Natural killer cell (primary cell): Measurements from ENCODE around the gene MT1F. TPM values are rescaled to one million over a fixed set of nuclear protein-coding genes. Genes with fewer than 3 reads are reported as not detected.

Source experiments
- ATAC-seq, 3 donors: fragments of 150-1000 bp in 2 of 3; fragments of 200-7000 bp in 1 of 3; cut with Tn5 transposase; 1 replicate in 1 of 3; 2 replicates in 2 of 3; pipeline ENCODE4 v1.10.0; 2021; ENCODE audit warnings: mild to moderate bottlenecking in 2 of 3, moderate library complexity in 2 of 3
- DNase-seq, 2 donors: peaks; one replicate each; pipeline versions ENCODE4 v3.0.0 to v3.0.0-alpha.2; 2013 to 2021; ENCODE audit warnings: mixed read lengths in 1 of 2
- H3K27ac ChIP-seq: one replicate; pipeline ENCODE4 v1.5.1; 2013; ENCODE audit warnings: mild to moderate bottlenecking, low read length
- H3K27me3 ChIP-seq: one replicate; pipeline ENCODE4 v1.6.1; 2013; ENCODE audit warnings: low read length; ENCODE audit not compliant: control insufficient read depth, insufficient read depth
- H3K36me3 ChIP-seq: one replicate; pipeline ENCODE4 v1.6.1; 2013; ENCODE audit warnings: low read length; ENCODE audit not compliant: control insufficient read depth, insufficient read depth
- H3K4me1 ChIP-seq: one replicate; pipeline ENCODE4 v1.6.1; 2013; ENCODE audit warnings: low read length; ENCODE audit not compliant: control insufficient read depth, insufficient read depth
- H3K4me3 ChIP-seq: one replicate; pipeline ENCODE4 v1.5.1; 2013; ENCODE audit warnings: low read length
- H3K9me3 ChIP-seq: one replicate; pipeline ENCODE4 v1.6.1; 2013; ENCODE audit warnings: low read length; ENCODE audit not compliant: control insufficient read depth, insufficient read depth
- H3K27ac Mint-ChIP-seq, 2 donors: one replicate each; pipeline ENCODE4 v1.8.0; 2022; ENCODE audit warnings: mild to moderate bottlenecking in 2 of 2, mixed read lengths in 2 of 2, moderate library complexity in 1 of 2
- H3K27me3 Mint-ChIP-seq, 2 donors: one replicate each; pipeline ENCODE4 v1.8.0; 2022; ENCODE audit warnings: low read depth in 2 of 2, mixed read lengths in 2 of 2
- H3K36me3 Mint-ChIP-seq: one replicate; pipeline ENCODE4 v1.8.0; 2022; ENCODE audit warnings: mixed read lengths
- H3K4me1 Mint-ChIP-seq, 2 donors: one replicate each; pipeline ENCODE4 v1.8.0; 2022; ENCODE audit warnings: mixed read lengths in 2 of 2
- H3K4me3 Mint-ChIP-seq: one replicate; pipeline ENCODE4 v1.8.0; 2022; ENCODE audit warnings: mild to moderate bottlenecking, moderate library complexity, mixed read lengths
- H3K9me3 Mint-ChIP-seq, 2 donors: one replicate each; pipeline ENCODE4 v1.8.0; 2022; ENCODE audit warnings: mixed read lengths in 2 of 2
- WGBS: methylation state at CpG from one replicate; pipeline ENCODE4 v1.1.7; 2013; ENCODE audit warnings: missing lambda C conversion rate; ENCODE audit not compliant: insufficient coverage; 5-methylcytosine and 5-hydroxymethylcytosine counted together
- intact Hi-C: fragments of 100-400 bp; cut with micrococcal nuclease; formaldehyde crosslinking; loops from one replicate; pipeline ENCODE4 v1.14.2; 2022
- total RNA-seq, 4 donors: library from RNA; stranded (reverse); fragments of 120-200 nt in 1 of 4; gene quantifications; one replicate each; pipeline versions ENCODE4 v1.2.3 to v1.2.4, GENCODE V29; 2013 to 2022
- TF ChIP-seq, protein P1 (sequence below): fragments of 200-600 bp; IDR thresholded peaks from one replicate; pipeline ENCODE4 v1.8.0; 2022; ENCODE audit warnings: antibody characterized with exemption

The MT1F gene
- total RNA-seq, 3 donors from 2014 or later (not counting 1 experiment from before 2014, with no cell fraction given): 3.8 to 8.0 (median 5.4) TPM

DNA sequence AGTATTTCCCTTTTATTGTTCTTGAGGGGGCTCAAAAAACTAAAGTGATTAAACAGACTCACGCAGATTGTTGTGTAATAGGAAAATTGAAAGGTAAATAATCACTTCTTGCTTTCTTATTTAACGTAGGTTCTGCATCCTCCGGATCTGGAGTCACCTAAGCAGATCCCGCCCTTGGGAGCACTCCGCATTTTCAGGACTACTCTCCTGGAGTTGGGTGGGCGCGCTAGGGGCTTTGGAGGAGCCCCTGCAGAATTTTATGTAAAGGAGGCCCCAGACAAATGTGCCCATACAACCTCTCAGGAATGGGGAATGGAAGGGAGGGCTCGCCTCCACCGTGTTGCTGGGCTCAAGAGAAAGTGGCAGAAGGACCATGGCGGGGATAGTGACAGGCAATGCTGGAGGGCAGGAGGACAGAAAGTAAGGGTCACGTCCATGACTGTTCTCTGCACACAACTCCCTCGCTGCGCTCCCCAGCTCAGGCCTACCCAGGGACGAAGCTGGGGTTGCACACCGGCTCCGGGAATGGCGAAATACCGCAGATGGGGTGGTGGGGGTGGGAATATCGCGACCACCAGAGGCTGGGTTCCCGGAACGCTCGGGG is 41.0 kb upstream of the MT1F start:
- Mint-ChIP-seq H3K4me3 (peak overlapping the region; percentile 59), H3K36me3 (no peaks in the 10 kb centered on the region), H3K27me3 (peaks cover 19 to 32% of the 10 kb centered on the region in 2 donors), H3K27ac (no peak overlapping the region), H3K4me1 (peaks cover 0 to 10% of the 10 kb centered on the region in 2 donors), H3K9me3 (no peaks in the 10 kb centered on the region)
- no peak for DNase-seq
- Histone ChIP-seq H3K9me3 (no peaks in the 10 kb centered on the region), H3K27ac (no peak overlapping the region), H3K27me3 (peaks cover 10% of the 10 kb centered on the region), H3K36me3 (no peaks in the 10 kb centered on the region), H3K4me1 (peaks cover 11% of the 10 kb centered on the region), H3K4me3 (no peak overlapping the region)
- 52% methylated on average over 23 of the region's 23 CpGs for WGBS
- ATAC-seq: no peak
- intact Hi-C loops: no loop called here
- TF ChIP-seq, protein P1, sequence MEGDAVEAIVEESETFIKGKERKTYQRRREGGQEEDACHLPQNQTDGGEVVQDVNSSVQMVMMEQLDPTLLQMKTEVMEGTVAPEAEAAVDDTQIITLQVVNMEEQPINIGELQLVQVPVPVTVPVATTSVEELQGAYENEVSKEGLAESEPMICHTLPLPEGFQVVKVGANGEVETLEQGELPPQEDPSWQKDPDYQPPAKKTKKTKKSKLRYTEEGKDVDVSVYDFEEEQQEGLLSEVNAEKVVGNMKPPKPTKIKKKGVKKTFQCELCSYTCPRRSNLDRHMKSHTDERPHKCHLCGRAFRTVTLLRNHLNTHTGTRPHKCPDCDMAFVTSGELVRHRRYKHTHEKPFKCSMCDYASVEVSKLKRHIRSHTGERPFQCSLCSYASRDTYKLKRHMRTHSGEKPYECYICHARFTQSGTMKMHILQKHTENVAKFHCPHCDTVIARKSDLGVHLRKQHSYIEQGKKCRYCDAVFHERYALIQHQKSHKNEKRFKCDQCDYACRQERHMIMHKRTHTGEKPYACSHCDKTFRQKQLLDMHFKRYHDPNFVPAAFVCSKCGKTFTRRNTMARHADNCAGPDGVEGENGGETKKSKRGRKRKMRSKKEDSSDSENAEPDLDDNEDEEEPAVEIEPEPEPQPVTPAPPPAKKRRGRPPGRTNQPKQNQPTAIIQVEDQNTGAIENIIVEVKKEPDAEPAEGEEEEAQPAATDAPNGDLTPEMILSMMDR: no peak

DNA sequence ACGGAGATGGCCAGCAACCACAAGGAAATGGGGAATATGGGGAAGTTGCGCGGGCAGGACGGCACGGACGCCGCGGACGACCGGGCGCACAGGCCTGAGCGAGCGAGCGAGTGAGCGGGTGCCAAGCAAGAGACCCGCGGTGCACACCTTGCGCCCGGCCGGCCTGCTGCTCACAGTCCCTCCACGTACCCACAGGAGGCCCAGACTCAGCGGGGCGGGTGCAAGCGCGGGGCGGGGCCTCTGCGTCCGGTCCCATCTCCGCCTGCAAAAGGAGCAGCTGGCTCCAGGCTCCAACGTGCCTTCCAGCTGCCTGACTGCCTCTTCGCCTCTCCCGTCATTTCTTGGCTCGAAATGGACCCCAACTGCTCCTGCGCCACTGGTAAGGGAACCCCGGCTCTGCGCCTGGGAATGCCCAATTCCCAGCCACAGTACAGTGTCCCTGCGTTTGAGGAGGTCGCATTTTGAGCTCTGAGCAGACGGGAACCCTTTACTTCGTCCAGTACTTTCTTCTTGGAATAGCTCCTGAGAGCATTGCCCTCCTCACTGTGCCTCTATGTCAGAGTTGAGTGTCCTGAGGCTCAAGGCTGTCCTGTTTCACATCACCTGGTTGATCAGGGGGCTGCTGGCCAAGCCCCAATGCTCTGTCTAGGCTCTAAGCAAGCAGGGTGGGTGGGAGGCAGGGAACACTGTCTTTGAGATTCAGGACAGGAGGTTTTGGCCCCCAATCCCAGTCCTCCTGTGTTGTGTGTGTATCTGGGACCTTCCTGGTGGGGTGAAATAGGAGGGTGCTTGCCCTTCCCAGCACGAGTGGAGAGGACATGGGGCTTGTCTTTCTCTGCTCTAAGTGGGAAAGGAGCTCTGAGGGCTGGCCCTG is 40.3 kb upstream of the MT1F start:
- Mint-ChIP-seq H3K4me1 (peaks cover 0 to 10% of the 10 kb centered on the region in 2 donors), H3K27me3 (peaks cover 19 to 37% of the 10 kb centered on the region in 2 donors), H3K9me3 (no peaks in the 10 kb centered on the region), H3K36me3 (no peaks in the 10 kb centered on the region), H3K27ac (no peak overlapping the region), H3K4me3 (peak overlapping the region; percentile 31)
- intact Hi-C loops: no loop called here
- DNase-seq (peak in 1 of 2 donors; percentile 70), ATAC-seq (peak; percentile 53 to 90 (median 55))
- Histone ChIP-seq H3K36me3 (no peaks in the 10 kb centered on the region), H3K4me1 (peaks cover 11% of the 10 kb centered on the region), H3K4me3 (no peak overlapping the region), H3K27me3 (peaks cover 10% of the 10 kb centered on the region), H3K9me3 (no peaks in the 10 kb centered on the region), H3K27ac (no peak overlapping the region)
- TF ChIP-seq, protein P1: no peak
- 8% methylated on average over 41 of the region's 41 CpGs for WGBS

DNA sequence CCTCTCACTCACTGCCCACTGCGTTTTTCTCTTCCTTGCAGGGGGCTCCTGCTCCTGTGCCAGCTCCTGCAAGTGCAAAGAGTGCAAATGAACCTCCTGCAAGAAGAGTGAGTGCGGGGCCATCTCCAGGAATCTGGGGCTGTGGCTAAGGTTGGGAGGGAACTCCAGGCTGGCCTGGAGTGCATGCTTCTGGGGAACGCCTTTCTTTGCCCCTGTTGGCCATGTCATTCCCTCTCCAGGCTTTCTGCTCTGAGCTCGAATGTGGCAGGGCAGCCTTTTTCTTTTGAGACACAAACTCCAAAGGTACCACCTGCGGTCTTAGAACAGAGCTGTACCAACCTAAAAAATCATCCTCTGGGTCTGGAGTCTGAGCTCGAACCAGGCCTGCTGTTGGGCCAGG is 39.6 kb upstream of the MT1F start:
- no peaks in the 10 kb centered on the region for H3K36me3 ChIP-seq
- no peak for ATAC-seq
- Mint-ChIP-seq H3K4me1 (peaks cover 0 to 10% of the 10 kb centered on the region in 2 donors), H3K27ac (no peak overlapping the region), H3K36me3 (no peaks in the 10 kb centered on the region), H3K4me3 (no peak overlapping the region), H3K27me3 (peaks cover 19 to 40% of the 10 kb centered on the region in 2 donors), H3K9me3 (no peaks in the 10 kb centered on the region)
- DNase-seq: no peak
- WGBS: 62% methylated on average over 6 of the region's 6 CpGs
- H3K27ac ChIP-seq: no peak overlapping the region
- H3K4me1 ChIP-seq: peaks cover 11% of the 10 kb centered on the region
- peaks cover 10% of the 10 kb centered on the region for H3K27me3 ChIP-seq
- TF ChIP-seq, protein P1: no peak
- H3K9me3 ChIP-seq: no peaks in the 10 kb centered on the region
- intact Hi-C loops: no loop called here
- no peak overlapping the region for H3K4me3 ChIP-seq
